ENCODE data around the gene TRIP4. TPM values are rescaled to one million over a fixed set of nuclear protein-coding genes. Genes with fewer than 3 reads are reported as not detected.
"Not testable (repeated sequence)": the region's sequence is repeated elsewhere in the genome, so short reads cannot be mapped to it uniquely, and the experiment has no call there.

The TRIP4 gene
- total and polyA plus RNA-seq, 2 experiments from 2014 or later: 13.9 to 30.6 TPM

GRCh38 chr15:64389036-64389435 lies 1.4 kb downstream of the TRIP4 start:
- no peak for TF ChIP-seq EZH2phosphoT487 (IDR thresholded peaks at IDR 0.05; ENCODE audit: low read depth, severe bottlenecking, unreplicated experiment)
- TF ChIP-seq EZH2 (IDR thresholded peaks at IDR 0.05; ENCODE audit: borderline replicate concordance): no peak
- TF ChIP-seq CTCF (IDR thresholded peaks at IDR 0.05; ENCODE audit: poor library complexity): no peak
- H3K9me3 ChIP-seq (ENCODE audit: low read depth): no peaks in the 10 kb centered on the region
- no peak for DNase-seq (ENCODE audit: low spot score)
- no peaks in the 10 kb centered on the region for H3K4me1 ChIP-seq (ENCODE audit: insufficient read depth)
- H4K20me1 ChIP-seq (ENCODE audit: insufficient read depth, poor library complexity, severe bottlenecking): no peaks in the 10 kb centered on the region
- no peaks in the 10 kb centered on the region for H3K36me3 ChIP-seq (replicated peaks; ENCODE audit: insufficient read depth, low read depth)
- peaks cover 43% of the 10 kb centered on the region for H3K79me2 ChIP-seq
- peak overlapping the region; percentile 79 for H3K4me2 ChIP-seq
- no peaks in the 10 kb centered on the region for H3K27me3 ChIP-seq
- no peak overlapping the region for H2AFZ ChIP-seq
- no peaks in the 10 kb centered on the region for H3K9me2 ChIP-seq (replicated peaks; ENCODE audit: insufficient read depth)
- no peak overlapping the region for H3K4me3 ChIP-seq
- WGBS (ENCODE audit: low lambda C conversion rate, missing lambda C conversion rate): 94% methylated on average over 5 of the region's 5 CpGs
- no peak overlapping the region for H3K27ac ChIP-seq

GRCh38 chr15:64392471-64392870 lies 4.8 kb downstream of the TRIP4 start:
- H3K9me3 ChIP-seq (ENCODE audit: low read depth); H2AFZ ChIP-seq; DNase-seq (ENCODE audit: low spot score); H3K4me3 ChIP-seq; H3K4me2 ChIP-seq; H3K27ac ChIP-seq; H3K9me2 ChIP-seq (replicated peaks; ENCODE audit: insufficient read depth); H3K36me3 ChIP-seq (replicated peaks; ENCODE audit: insufficient read depth, low read depth); H3K27me3 ChIP-seq; H3K4me1 ChIP-seq (ENCODE audit: insufficient read depth); H4K20me1 ChIP-seq (ENCODE audit: insufficient read depth, poor library complexity, severe bottlenecking): not testable (repeated sequence)
- H3K79me2 ChIP-seq: peaks cover 37% of the 10 kb centered on the region
- 92% methylated on average over 3 of the region's 3 CpGs for WGBS (ENCODE audit: low lambda C conversion rate, missing lambda C conversion rate)

DNA sequence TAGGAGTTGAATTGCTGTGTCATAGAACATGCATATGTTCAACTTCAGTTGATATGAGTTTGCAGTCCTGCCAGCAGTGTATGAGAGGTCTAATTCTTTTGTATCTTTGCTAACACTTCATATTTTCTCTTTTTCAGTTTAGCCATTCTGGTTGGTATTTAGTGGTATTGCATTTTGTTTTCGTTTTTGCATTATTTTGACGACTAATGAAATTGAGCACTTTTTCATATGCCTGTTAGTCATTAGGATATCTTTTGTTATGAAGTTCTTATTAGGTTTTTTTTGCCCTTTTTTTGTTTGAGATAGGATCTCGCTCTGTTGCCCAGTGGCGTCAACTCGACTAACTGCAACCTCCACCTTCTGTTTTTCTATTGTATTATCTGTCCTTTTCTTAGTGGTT lies 9.2 kb downstream of the TRIP4 start:
- H3K4me3 ChIP-seq: no peak overlapping the region
- DNase-seq (ENCODE audit: low spot score): no peak
- H3K9me3 ChIP-seq (ENCODE audit: low read depth): no peaks in the 10 kb centered on the region
- TF ChIP-seq CTCF (IDR thresholded peaks at IDR 0.05; ENCODE audit: poor library complexity): no peak
- TF ChIP-seq EZH2phosphoT487 (IDR thresholded peaks at IDR 0.05; ENCODE audit: low read depth, severe bottlenecking, unreplicated experiment): no peak
- TF ChIP-seq EZH2 (IDR thresholded peaks at IDR 0.05; ENCODE audit: borderline replicate concordance): no peak
- no peak overlapping the region for H3K27ac ChIP-seq
- no peaks in the 10 kb centered on the region for H3K79me2 ChIP-seq
- H3K27me3 ChIP-seq: no peaks in the 10 kb centered on the region
- H2AFZ ChIP-seq: no peak overlapping the region
- H4K20me1 ChIP-seq (ENCODE audit: insufficient read depth, poor library complexity, severe bottlenecking): no peaks in the 10 kb centered on the region
- no peaks in the 10 kb centered on the region for H3K36me3 ChIP-seq (replicated peaks; ENCODE audit: insufficient read depth, low read depth)
- no peaks in the 10 kb centered on the region for H3K9me2 ChIP-seq (replicated peaks; ENCODE audit: insufficient read depth)
- WGBS (ENCODE audit: low lambda C conversion rate, missing lambda C conversion rate): 95% methylated on average over 5 of the region's 5 CpGs
- H3K4me1 ChIP-seq (ENCODE audit: insufficient read depth): no peaks in the 10 kb centered on the region
- H3K4me2 ChIP-seq: no peak overlapping the region

GRCh38 chr15:64398575-64398974 lies 10.9 kb downstream of the TRIP4 start:
- Histone ChIP-seq H3K4me2 (no peak overlapping the region), H3K9me2 (replicated peaks; ENCODE audit: insufficient read depth) (no peaks in the 10 kb centered on the region), H4K20me1 (ENCODE audit: insufficient read depth, poor library complexity, severe bottlenecking) (no peaks in the 10 kb centered on the region), H3K27ac (no peak overlapping the region), H3K27me3 (no peaks in the 10 kb centered on the region), H3K4me3 (no peak overlapping the region), H3K9me3 (ENCODE audit: low read depth) (no peaks in the 10 kb centered on the region), H3K36me3 (replicated peaks; ENCODE audit: insufficient read depth, low read depth) (no peaks in the 10 kb centered on the region), H3K4me1 (ENCODE audit: insufficient read depth) (no peaks in the 10 kb centered on the region), H3K79me2 (no peaks in the 10 kb centered on the region), H2AFZ (no peak overlapping the region)
- TF ChIP-seq EZH2phosphoT487 (IDR thresholded peaks at IDR 0.05; ENCODE audit: low read depth, severe bottlenecking, unreplicated experiment): no peak
- no peak for TF ChIP-seq EZH2 (IDR thresholded peaks at IDR 0.05; ENCODE audit: borderline replicate concordance)
- TF ChIP-seq CTCF (IDR thresholded peaks at IDR 0.05; ENCODE audit: poor library complexity): no peak
- DNase-seq (ENCODE audit: low spot score): no peak
- WGBS (ENCODE audit: low lambda C conversion rate, missing lambda C conversion rate): 100% methylated on average over 1 of the region's 2 CpGs

Data from hepatocyte (in vitro differentiated cells).